Left renal pelvis (tissue), 4 donors: Measurements from ENCODE around the gene GATB. TPM values are rescaled to one million over a fixed set of nuclear protein-coding genes. Genes with fewer than 3 reads are reported as not detected.

Experiments
- DNase-seq, 4 donors: peaks; one replicate each; pipeline ENCODE4 v3.0.0-alpha.2; 2013; ENCODE audit warnings: low read depth in 4 of 4, low spot score in 3 of 4
- polyA plus RNA-seq, 4 donors: library from polyadenylated mRNA; unstranded; fragments of 120-200 nt; gene quantifications; one replicate each; pipeline ENCODE4 v1.2.1, GENCODE V29; 2013; ENCODE audit not compliant: insufficient read length in 4 of 4

Gene GATB
- polyA plus RNA-seq, 4 donors = 17.3 to 35.6 (median 31.7) TPM

GRCh38 chr4:151702256-151702655 is 58.6 kb downstream of the GATB start:
- DNase-seq = no peak

- no peak for DNase-seq
Observed at GRCh38 chr4:151700566-151701316, 60.1 kb downstream of the GATB start.

- no peak for DNase-seq
Observed at GRCh38 chr4:151698213-151698612, 62.6 kb downstream of the GATB start.

- no peak for DNase-seq
Observed at GRCh38 chr4:151694961-151695720, 65.7 kb downstream of the GATB start.

GRCh38 chr4:151692821-151693673 is 67.8 kb downstream of the GATB start:
- DNase-seq = no peak

- no peak for DNase-seq
Observed at GRCh38 chr4:151692443-151692782, 68.4 kb downstream of the GATB start.

- no peak for DNase-seq
Observed at GRCh38 chr4:151691639-151692442, 69.0 kb downstream of the GATB start.

- no peak for DNase-seq
Observed at GRCh38 chr4:151690876-151691275, 69.9 kb downstream of the GATB start.

GRCh38 chr4:151690164-151690870 is 70.5 kb downstream of the GATB start:
- DNase-seq = no peak

GRCh38 chr4:151689211-151689991 is 71.4 kb downstream of the GATB start:
- DNase-seq = no peak

- DNase-seq = no peak
Observed at GRCh38 chr4:151688785-151689043, 72.1 kb downstream of the GATB start.

GRCh38 chr4:151688003-151688784 is 72.6 kb downstream of the GATB start:
- no peak for DNase-seq

- no peak for DNase-seq
Observed at GRCh38 chr4:151687021-151687640, 73.7 kb downstream of the GATB start.

- no peak for DNase-seq
Observed at GRCh38 chr4:151685303-151685702, 75.5 kb downstream of the GATB start.

- no peak for DNase-seq
Observed at GRCh38 chr4:151681085-151681484, 79.7 kb downstream of the GATB start.

- no peak for DNase-seq
Observed at GRCh38 chr4:151679231-151679630, 81.6 kb downstream of the GATB start.

GRCh38 chr4:151678048-151678872 is 82.5 kb downstream of the GATB start:
- no peak for DNase-seq
